H1 (cell line): Measurements from ENCODE around the gene TBC1D7. TPM values are rescaled to one million over a fixed set of nuclear protein-coding genes. Genes with fewer than 3 reads are reported as not detected.
A peak's percentile ranks its signal among the peaks of the same experiment; 100 is the strongest.

ENCODE experiments used
- CTCF ChIA-PET: fragments of 300-600 bp; sonication (Branson Sonifier 250); formaldehyde crosslinking; loops from one replicate; lab custom pipeline; 2021; ENCODE audit not compliant: partially characterized antibody; lab: Charles Lee
- POLR2A ChIA-PET: fragments of 300-600 bp; sonication (Branson Sonifier 250); formaldehyde crosslinking; loops from one replicate; lab custom pipeline; 2021; ENCODE audit warnings: inconsistent platforms; ENCODE audit not compliant: partially characterized antibody; lab: Charles Lee
- DNase-seq, 2 experiments: peaks; one replicate each; pipeline versions ENCODE4 v3.0.0 to v3.0.0-alpha.2; 2010 to 2022; ENCODE audit warnings: low spot score in 2 of 2, low read depth in 1 of 2, mixed read lengths in 1 of 2
- FAIRE-seq: peaks from 2 replicates; lab custom pipeline; 2011; peaks lifted over from hg19 to GRCh38; lab: Jason Lieb, UNC
- H2AFZ ChIP-seq: 2 replicates; pipeline ENCODE4 v1.8.1; 2012; ENCODE audit warnings: low read length, inconsistent platforms
- H2AK5ac ChIP-seq: 2 replicates; pipeline ENCODE4 v1.6.1; 2013; ENCODE audit warnings: low read depth, low read length
- H2BK120ac ChIP-seq: replicated peaks from 2 replicates; pipeline ENCODE3; 2013; ENCODE audit warnings: low read depth, low read length, inconsistent platforms
- H2BK12ac ChIP-seq: 2 replicates; pipeline ENCODE4 v1.6.1; 2013; ENCODE audit warnings: low read depth, low read length
- H2BK15ac ChIP-seq: 2 replicates; pipeline ENCODE4 v1.6.1; 2013; ENCODE audit warnings: low read length
- H2BK20ac ChIP-seq: 2 replicates; pipeline ENCODE4 v1.6.1; 2013; ENCODE audit warnings: low read length
- H2BK5ac ChIP-seq: 2 replicates; pipeline ENCODE4 v1.6.1; 2013; ENCODE audit warnings: low read depth, low read length
- H3K14ac ChIP-seq: 2 replicates; pipeline ENCODE4 v1.6.1; 2013; ENCODE audit warnings: inconsistent platforms; ENCODE audit not compliant: insufficient read length
- H3K18ac ChIP-seq: 2 replicates; pipeline ENCODE4 v1.6.1; 2013; ENCODE audit warnings: low read length; ENCODE audit errors: extremely low read depth
- H3K23ac ChIP-seq: 2 replicates; pipeline ENCODE4 v1.6.1; 2013; ENCODE audit warnings: inconsistent platforms; ENCODE audit not compliant: insufficient read length
- H3K23me2 ChIP-seq: 2 replicates; pipeline ENCODE4 v1.6.1; 2013; ENCODE audit warnings: low read depth, low read length
- H3K27ac ChIP-seq: 2 replicates; pipeline ENCODE4 v1.6.1; 2011; ENCODE audit warnings: low read depth, low read length, inconsistent platforms
- H3K27me3 ChIP-seq, 4 experiments: replicated peaks in 1 of 4; 1 replicate in 1 of 4; 2 replicates in 3 of 4; pipeline versions ENCODE4 v1.6.1 to v1.8.1; 2011 to 2013; ENCODE audit warnings: low read length in 3 of 4, mild to moderate bottlenecking in 3 of 4, inconsistent platforms in 2 of 4, mixed read lengths in 2 of 4, moderate library complexity in 1 of 4; ENCODE audit not compliant: control insufficient read depth in 3 of 4, insufficient read depth in 3 of 4; ENCODE audit errors: extremely low read depth in 1 of 4
- H3K36me3 ChIP-seq, 4 experiments: 2 replicates each; pipeline versions ENCODE4 v1.6.1 to v1.8.1; 2011 to 2013; ENCODE audit warnings: mild to moderate bottlenecking in 4 of 4, low read length in 3 of 4, moderate library complexity in 2 of 4, control low read depth in 1 of 4, inconsistent platforms in 1 of 4; ENCODE audit not compliant: insufficient read depth in 4 of 4, control insufficient read depth in 2 of 4
- H3K4ac ChIP-seq: replicated peaks from 2 replicates; pipeline ENCODE3; 2013; ENCODE audit warnings: low read length, low read depth, mixed read lengths, inconsistent platforms; ENCODE audit not compliant: insufficient read length
- H3K4me1 ChIP-seq, 4 experiments: replicated peaks in 1 of 4; 1 replicate in 1 of 4; 2 replicates in 3 of 4; pipeline versions ENCODE4 v1.6.1 to v1.8.1; 2011 to 2013; ENCODE audit warnings: low read length in 3 of 4, inconsistent platforms in 2 of 4, mixed read lengths in 1 of 4; ENCODE audit not compliant: insufficient read depth in 4 of 4, control insufficient read depth in 3 of 4
- H3K4me2 ChIP-seq, 2 experiments: 2 replicates each; pipeline versions ENCODE4 v1.6.1 to v1.8.1; 2011 to 2013; ENCODE audit warnings: low read depth in 2 of 2, low read length in 2 of 2, control low read depth in 1 of 2, inconsistent platforms in 1 of 2, mild to moderate bottlenecking in 1 of 2; ENCODE audit not compliant: insufficient read depth in 1 of 2
- H3K4me3 ChIP-seq, 4 experiments: fragments of 200-600, 300-600 bp in 1 of 4; sonication (generic), shearing (Covaris generic), sonication (Bioruptor Twin) in 1 of 4; 2 replicates each; pipeline versions ENCODE4 v1.5.1 to v1.8.1; 2011 to 2016; ENCODE audit warnings: low read length in 4 of 4, low read depth in 3 of 4, control low read depth in 2 of 4, inconsistent platforms in 2 of 4, mild to moderate bottlenecking in 2 of 4, mixed read lengths in 1 of 4, moderate library complexity in 1 of 4; ENCODE audit not compliant: insufficient read depth in 2 of 4; ENCODE audit errors: extremely low read depth in 1 of 4
- H3K56ac ChIP-seq: replicated peaks from 2 replicates; pipeline ENCODE3; 2013; ENCODE audit warnings: low read depth, mild to moderate bottlenecking, mixed read lengths, low read length, inconsistent platforms; ENCODE audit not compliant: insufficient read length
- H3K79me1 ChIP-seq: 2 replicates; pipeline ENCODE4 v1.6.1; 2013; ENCODE audit warnings: low read depth, low read length, control low read depth
- H3K79me2 ChIP-seq, 2 experiments: 2 replicates each; pipeline versions ENCODE4 v1.6.1 to v1.8.1; 2012 to 2013; ENCODE audit warnings: low read length in 2 of 2, mild to moderate bottlenecking in 2 of 2, inconsistent platforms in 1 of 2; ENCODE audit not compliant: insufficient read depth in 2 of 2, control insufficient read depth in 1 of 2
- H3K9ac ChIP-seq, 4 experiments: replicated peaks in 1 of 4; 1 replicate in 1 of 4; 2 replicates in 3 of 4; pipeline versions ENCODE4 v1.6.1 to v1.8.1; 2011 to 2013; ENCODE audit warnings: low read depth in 3 of 4, low read length in 3 of 4, control low read depth in 2 of 4, mild to moderate bottlenecking in 2 of 4, moderate library complexity in 2 of 4, inconsistent platforms in 1 of 4; ENCODE audit errors: extremely low read depth in 1 of 4
- H3K9me3 ChIP-seq, 2 experiments: 2 replicates each; pipeline versions ENCODE4 v1.6.1 to v1.8.1; 2012 to 2013; ENCODE audit warnings: mild to moderate bottlenecking in 2 of 2, moderate library complexity in 2 of 2, control low read depth in 1 of 2, inconsistent platforms in 1 of 2, low read depth in 1 of 2, low read length in 1 of 2, mixed read lengths in 1 of 2; ENCODE audit not compliant: insufficient read depth in 2 of 2
- H4K20me1 ChIP-seq, 2 experiments: replicated peaks in 1 of 2; 2 replicates each; pipeline versions ENCODE3 to v1.8.1; 2011 to 2013; ENCODE audit warnings: inconsistent platforms in 2 of 2, low read length in 2 of 2, mild to moderate bottlenecking in 1 of 2; ENCODE audit not compliant: insufficient read depth in 2 of 2, control insufficient read depth in 1 of 2
- H4K5ac ChIP-seq: 2 replicates; pipeline ENCODE4 v1.6.1; 2013; ENCODE audit warnings: low read length, low read depth, mixed read lengths, inconsistent platforms; ENCODE audit not compliant: insufficient read length
- H4K8ac ChIP-seq: 2 replicates; pipeline ENCODE4 v1.8.0; 2013; ENCODE audit warnings: mild to moderate bottlenecking, moderate library complexity, low read length, inconsistent platforms; ENCODE audit not compliant: insufficient read depth; ENCODE audit errors: extremely low read depth
- H4K91ac ChIP-seq: replicated peaks from 2 replicates; pipeline ENCODE3; 2013; ENCODE audit warnings: low read length, mixed read lengths, inconsistent platforms; ENCODE audit not compliant: insufficient read length
- EP300 ChIP-seq, 2 experiments: IDR thresholded peaks; 1 replicate in 1 of 2; 2 replicates in 1 of 2; pipeline ENCODE4 v1.6.1; 2011 to 2012; ENCODE audit warnings: low read depth in 2 of 2, low read length in 2 of 2, mild to moderate bottlenecking in 2 of 2, borderline replicate concordance in 1 of 2, inconsistent platforms in 1 of 2, moderate library complexity in 1 of 2
- KDM1A ChIP-seq: fragments of 200-600, 300-600 bp; sonication (generic); IDR thresholded peaks from 2 replicates; pipeline ENCODE4 v1.7.1; 2016; ENCODE audit warnings: mild to moderate bottlenecking, low read length, borderline replicate concordance
- WGBS, 2 experiments: shearing (Covaris generic) in 1 of 2; methylation state at CpG; one replicate each; pipeline versions ENCODE4 v1.1.6 to v1.1.7; 2013 to 2015; ENCODE audit warnings: low lambda C conversion rate in 2 of 2, mixed read lengths in 2 of 2, inconsistent platforms in 1 of 2, low coverage in 1 of 2, missing lambda C conversion rate in 1 of 2; ENCODE audit not compliant: insufficient replicate concordance in 2 of 2, insufficient coverage in 1 of 2, insufficient read length in 1 of 2; ENCODE audit errors: extremely low coverage in 1 of 2, missing lambda C conversion rate in 1 of 2; 5-methylcytosine and 5-hydroxymethylcytosine counted together
- polyA plus RNA-seq, 7 experiments: library from polyadenylated mRNA; depleted of rRNA in 3 of 7; stranded (reverse) in 5 of 7; unstranded in 2 of 7; fragments of >200 nt in 5 of 7; fragments of 200-250 nt in 2 of 7; gene quantifications; 1 replicate in 5 of 7; 2 replicates in 1 of 7; 4 replicates in 1 of 7; pipeline versions ENCODE4 v1.2.1 to v1.2.3, GENCODE V29; 2011 to 2013; ENCODE audit warnings: missing spikeins in 2 of 7, mixed read lengths in 2 of 7
- total RNA-seq: library from RNA; stranded (reverse); fragmentation: NEBNext Ultra II Directional; extraction: Animal tissue kit (Norgen Biotek cat#: 25700); gene quantifications from 2 replicates; pipeline ENCODE4 v1.2.1, GENCODE V29; 2021

Gene TBC1D7
- total and polyA plus RNA-seq, 2 of the 8 experiments (the other 6 are each of a cell fraction or from before 2014, with no cell fraction given): 46.1 to 55.2 TPM

GRCh38 chr6:13339863-13340630 is 11.7 kb upstream of the TBC1D7 start:
- no peaks in the 10 kb centered on the region for H3K36me3 ChIP-seq
- H2AK5ac ChIP-seq: no peak overlapping the region
- no peaks in the 10 kb centered on the region; a peak in 1 of 7 replicates for H3K27me3 ChIP-seq
- H3K4me2 ChIP-seq: no peak overlapping the region
- no peaks in the 10 kb centered on the region for H4K20me1 ChIP-seq
- no peak overlapping the region for H3K14ac ChIP-seq
- no peak overlapping the region for H3K18ac ChIP-seq
- H2BK20ac ChIP-seq: no peak overlapping the region
- H3K27ac ChIP-seq: no peak overlapping the region
- CTCF ChIA-PET: interaction anchor here (0.7 to 3.7 kb wide), 9 partner anchors 9 to 275 kb away, joined by 3 to 16 read pairs (median 4); partner anchors contain the start of gene NOL7
- no peak overlapping the region for H3K23ac ChIP-seq
- peaks cover 0 to 2% (median 0%) of the 10 kb centered on the region in 4 experiments; a peak in 1 of 7 replicates for H3K4me1 ChIP-seq
- POLR2A ChIA-PET: interaction anchor here (0.6 to 0.7 kb wide), 2 partner anchors 74 to 202 kb away, joined by 3 read pairs; no protein-coding TSS in a partner anchor
- H2BK12ac ChIP-seq: no peak overlapping the region
- no peak overlapping the region for H3K56ac ChIP-seq
- H2BK15ac ChIP-seq: no peak overlapping the region
- no peak for FAIRE-seq
- no peaks in the 10 kb centered on the region for H3K79me1 ChIP-seq
- no peaks in the 10 kb centered on the region for H3K79me2 ChIP-seq
- H2BK120ac ChIP-seq: no peak overlapping the region
- DNase-seq: no peak
- no peak overlapping the region for H4K91ac ChIP-seq
- H3K23me2 ChIP-seq: no peaks in the 10 kb centered on the region
- H4K5ac ChIP-seq: no peak overlapping the region
- no peak overlapping the region for H3K9ac ChIP-seq
- H2BK5ac ChIP-seq: no peak overlapping the region
- H3K4ac ChIP-seq: no peak overlapping the region
- TF ChIP-seq EP300 (IDR thresholded peaks at IDR 0.05; ENCODE audit: borderline replicate concordance in 1 of 2, low read depth in 2 of 2, low read length in 2 of 2) (no peak), KDM1A (peak; percentile 64; the same call in 1 of the 2 replicates)
- 92% methylated on average over 8 of the region's 8 CpGs; no CpG with 5 or more reads in 1 of the 2 experiments for WGBS, 2 experiments
- no peak overlapping the region for H4K8ac ChIP-seq
- no peak overlapping the region for H3K4me3 ChIP-seq
- H2AFZ ChIP-seq: no peak overlapping the region
- H3K9me3 ChIP-seq: no peaks in the 10 kb centered on the region
